Endothelial cell (in vitro differentiated cells): Measurements from ENCODE around the gene KSR2. TPM values are rescaled to one million over a fixed set of nuclear protein-coding genes. Genes with fewer than 3 reads are reported as not detected.

Experiments
- DNase-seq: peaks from one replicate; pipeline ENCODE4 v3.0.0; 2021; ENCODE audit warnings: low spot score
- H3K27ac Mint-ChIP-seq: one replicate; pipeline ENCODE4 v1.8.0; 2021; ENCODE audit warnings: mixed read lengths, inconsistent platforms; ENCODE audit not compliant: unreplicated experiment
- H3K27me3 Mint-ChIP-seq: one replicate; pipeline ENCODE4 v1.8.0; 2021; ENCODE audit warnings: mild to moderate bottlenecking, moderate library complexity, mixed read lengths, inconsistent platforms; ENCODE audit not compliant: unreplicated experiment
- H3K36me3 Mint-ChIP-seq: one replicate; pipeline ENCODE4 v1.8.0; 2021; ENCODE audit warnings: mild to moderate bottlenecking, low read depth, mixed read lengths, inconsistent platforms; ENCODE audit not compliant: unreplicated experiment
- H3K4me1 Mint-ChIP-seq: one replicate; pipeline ENCODE4 v1.8.0; 2021; ENCODE audit warnings: mild to moderate bottlenecking, mixed read lengths, inconsistent platforms; ENCODE audit not compliant: unreplicated experiment
- H3K4me3 Mint-ChIP-seq: one replicate; pipeline ENCODE4 v1.8.0; 2021; ENCODE audit warnings: mild to moderate bottlenecking, mixed read lengths, inconsistent platforms; ENCODE audit not compliant: unreplicated experiment
- H3K9me3 Mint-ChIP-seq: one replicate; pipeline ENCODE4 v1.8.0; 2021; ENCODE audit warnings: mixed read lengths, inconsistent platforms; ENCODE audit not compliant: unreplicated experiment
- total RNA-seq: library from RNA; stranded (reverse); fragmentation: NEBNext Ultra II Directional; extraction: Animal tissue kit (Norgen Biotek cat#: 25700); gene quantifications from one replicate; pipeline ENCODE4 v1.2.1, GENCODE V29; 2021; ENCODE audit not compliant: unreplicated experiment
- TF ChIP-seq, protein P1 (sequence below): fragments of 200-600 bp; sonication (generic); IDR thresholded peaks from one replicate; pipeline ENCODE4 v1.5.0; 2021; ENCODE audit warnings: antibody characterized with exemption; ENCODE audit not compliant: unreplicated experiment

The KSR2 gene
- total RNA-seq, 1 donor from 2014 or later = 0.05 TPM

DNA sequence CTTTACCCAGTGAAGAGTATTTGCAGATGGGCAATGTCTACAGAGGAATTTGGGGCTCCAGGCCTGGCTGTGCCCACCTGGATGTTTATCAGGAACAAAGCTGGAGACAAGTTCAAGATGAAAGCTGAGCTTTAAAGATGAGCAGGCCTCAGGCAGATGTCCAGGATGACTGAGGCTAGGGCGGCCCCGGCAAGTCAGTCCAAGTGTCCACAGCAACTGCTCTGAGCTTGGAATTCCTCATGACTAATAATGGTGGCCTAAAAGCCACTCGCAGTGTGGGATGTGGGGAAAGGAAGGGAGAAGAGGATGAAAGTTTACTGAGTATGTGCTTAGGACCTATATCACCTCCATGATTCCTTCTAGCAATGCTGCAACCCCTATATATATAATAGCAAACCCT is 479.1 kb downstream of the KSR2 start:
- H3K4me1 Mint-ChIP-seq = no peaks in the 10 kb centered on the region
- no peak for DNase-seq
- no peak overlapping the region for H3K4me3 Mint-ChIP-seq
- no peaks in the 10 kb centered on the region for H3K27me3 Mint-ChIP-seq
- TF ChIP-seq, protein P1, sequence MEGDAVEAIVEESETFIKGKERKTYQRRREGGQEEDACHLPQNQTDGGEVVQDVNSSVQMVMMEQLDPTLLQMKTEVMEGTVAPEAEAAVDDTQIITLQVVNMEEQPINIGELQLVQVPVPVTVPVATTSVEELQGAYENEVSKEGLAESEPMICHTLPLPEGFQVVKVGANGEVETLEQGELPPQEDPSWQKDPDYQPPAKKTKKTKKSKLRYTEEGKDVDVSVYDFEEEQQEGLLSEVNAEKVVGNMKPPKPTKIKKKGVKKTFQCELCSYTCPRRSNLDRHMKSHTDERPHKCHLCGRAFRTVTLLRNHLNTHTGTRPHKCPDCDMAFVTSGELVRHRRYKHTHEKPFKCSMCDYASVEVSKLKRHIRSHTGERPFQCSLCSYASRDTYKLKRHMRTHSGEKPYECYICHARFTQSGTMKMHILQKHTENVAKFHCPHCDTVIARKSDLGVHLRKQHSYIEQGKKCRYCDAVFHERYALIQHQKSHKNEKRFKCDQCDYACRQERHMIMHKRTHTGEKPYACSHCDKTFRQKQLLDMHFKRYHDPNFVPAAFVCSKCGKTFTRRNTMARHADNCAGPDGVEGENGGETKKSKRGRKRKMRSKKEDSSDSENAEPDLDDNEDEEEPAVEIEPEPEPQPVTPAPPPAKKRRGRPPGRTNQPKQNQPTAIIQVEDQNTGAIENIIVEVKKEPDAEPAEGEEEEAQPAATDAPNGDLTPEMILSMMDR = no peak
- H3K27ac Mint-ChIP-seq = no peak overlapping the region
- H3K36me3 Mint-ChIP-seq = no peaks in the 10 kb centered on the region
- H3K9me3 Mint-ChIP-seq = no peaks in the 10 kb centered on the region

- Mint-ChIP-seq H3K36me3 (no peaks in the 10 kb centered on the region), H3K27me3 (no peaks in the 10 kb centered on the region), H3K27ac (no peak overlapping the region), H3K4me1 (no peaks in the 10 kb centered on the region), H3K4me3 (no peak overlapping the region), H3K9me3 (no peaks in the 10 kb centered on the region)
- no peak for DNase-seq
- TF ChIP-seq, protein P1 = no peak
Measured at GRCh38 chr12:117486840-117487659, 481.7 kb downstream of the KSR2 start.

GRCh38 chr12:117485984-117486839 is 482.6 kb downstream of the KSR2 start:
- Mint-ChIP-seq H3K27ac (no peak overlapping the region), H3K36me3 (no peaks in the 10 kb centered on the region), H3K9me3 (no peaks in the 10 kb centered on the region), H3K27me3 (no peaks in the 10 kb centered on the region), H3K4me1 (no peaks in the 10 kb centered on the region), H3K4me3 (no peak overlapping the region)
- DNase-seq = no peak
- TF ChIP-seq, protein P1 = no peak

DNA sequence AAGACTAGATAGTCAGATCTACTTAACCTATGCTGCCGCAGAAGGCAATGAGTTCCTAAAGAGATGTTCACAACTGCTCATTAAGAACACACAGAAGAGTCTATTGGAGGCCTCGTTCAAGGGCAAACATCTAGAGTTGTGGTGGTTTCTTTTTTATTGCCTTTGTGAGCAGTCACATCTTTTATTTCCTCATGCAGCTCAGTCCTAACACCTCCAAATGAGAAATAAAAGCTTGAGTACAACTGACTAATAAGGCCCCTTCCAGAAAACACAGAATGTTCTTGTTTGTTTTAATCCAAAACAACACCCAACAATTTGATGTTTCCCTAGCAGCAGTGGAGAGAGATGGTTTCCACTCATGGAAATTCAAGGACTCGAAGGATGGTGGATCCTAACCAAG is 483.9 kb downstream of the KSR2 start:
- Mint-ChIP-seq H3K9me3 (no peaks in the 10 kb centered on the region), H3K27me3 (no peaks in the 10 kb centered on the region), H3K27ac (no peak overlapping the region), H3K36me3 (no peaks in the 10 kb centered on the region), H3K4me3 (no peak overlapping the region), H3K4me1 (no peaks in the 10 kb centered on the region)
- no peak for DNase-seq
- TF ChIP-seq, protein P1 = no peak
